Measurements from ENCODE around the gene ITK.

DNA sequence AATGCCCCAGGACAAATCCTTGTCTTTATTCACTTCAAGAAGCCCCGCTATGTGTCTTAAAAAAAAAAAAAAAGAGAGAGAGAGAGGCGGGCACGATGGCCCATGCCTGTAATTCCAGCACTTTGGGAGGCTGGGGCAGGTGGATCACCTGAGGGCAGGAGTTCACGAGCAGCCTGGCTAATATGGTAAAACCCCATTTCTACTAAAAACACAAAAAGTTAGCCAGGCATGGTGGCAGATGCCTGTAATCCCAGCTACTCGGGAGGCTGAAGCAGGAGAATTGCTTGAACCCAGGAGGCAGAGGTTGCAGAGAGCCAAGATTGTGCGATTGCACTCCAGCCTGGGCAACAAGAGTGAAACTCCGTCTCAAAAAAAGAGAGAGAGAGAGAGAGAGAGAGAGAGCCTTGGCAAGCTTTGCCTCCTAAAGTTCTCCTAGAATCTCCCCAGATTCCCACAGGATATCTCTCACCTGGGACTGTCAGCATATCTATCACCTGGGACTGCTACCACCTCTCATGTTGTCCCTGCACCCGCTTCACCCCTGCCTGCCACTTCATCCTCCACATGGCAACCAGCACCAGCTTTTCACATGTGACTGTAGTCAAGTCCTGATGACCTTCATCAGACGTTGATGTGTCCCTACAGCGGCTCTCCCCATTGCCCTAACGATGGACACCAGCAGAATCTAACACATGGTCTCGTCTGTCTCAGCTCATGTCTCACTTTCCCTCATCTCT lies 5.8 kb downstream of the ITK start:
- TF ChIP-seq YY1 (IDR thresholded peaks at IDR 0.05), result no peak
- TF ChIP-seq, protein P1, sequence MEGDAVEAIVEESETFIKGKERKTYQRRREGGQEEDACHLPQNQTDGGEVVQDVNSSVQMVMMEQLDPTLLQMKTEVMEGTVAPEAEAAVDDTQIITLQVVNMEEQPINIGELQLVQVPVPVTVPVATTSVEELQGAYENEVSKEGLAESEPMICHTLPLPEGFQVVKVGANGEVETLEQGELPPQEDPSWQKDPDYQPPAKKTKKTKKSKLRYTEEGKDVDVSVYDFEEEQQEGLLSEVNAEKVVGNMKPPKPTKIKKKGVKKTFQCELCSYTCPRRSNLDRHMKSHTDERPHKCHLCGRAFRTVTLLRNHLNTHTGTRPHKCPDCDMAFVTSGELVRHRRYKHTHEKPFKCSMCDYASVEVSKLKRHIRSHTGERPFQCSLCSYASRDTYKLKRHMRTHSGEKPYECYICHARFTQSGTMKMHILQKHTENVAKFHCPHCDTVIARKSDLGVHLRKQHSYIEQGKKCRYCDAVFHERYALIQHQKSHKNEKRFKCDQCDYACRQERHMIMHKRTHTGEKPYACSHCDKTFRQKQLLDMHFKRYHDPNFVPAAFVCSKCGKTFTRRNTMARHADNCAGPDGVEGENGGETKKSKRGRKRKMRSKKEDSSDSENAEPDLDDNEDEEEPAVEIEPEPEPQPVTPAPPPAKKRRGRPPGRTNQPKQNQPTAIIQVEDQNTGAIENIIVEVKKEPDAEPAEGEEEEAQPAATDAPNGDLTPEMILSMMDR (IDR thresholded peaks at IDR 0.05; ENCODE audit: low read depth, low read length, missing input control), result no peak
- TF ChIP-seq, protein P2, sequence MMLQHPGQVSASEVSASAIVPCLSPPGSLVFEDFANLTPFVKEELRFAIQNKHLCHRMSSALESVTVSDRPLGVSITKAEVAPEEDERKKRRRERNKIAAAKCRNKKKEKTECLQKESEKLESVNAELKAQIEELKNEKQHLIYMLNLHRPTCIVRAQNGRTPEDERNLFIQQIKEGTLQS (IDR thresholded peaks at IDR 0.05), result no peak
- TF ChIP-seq, protein P3, sequence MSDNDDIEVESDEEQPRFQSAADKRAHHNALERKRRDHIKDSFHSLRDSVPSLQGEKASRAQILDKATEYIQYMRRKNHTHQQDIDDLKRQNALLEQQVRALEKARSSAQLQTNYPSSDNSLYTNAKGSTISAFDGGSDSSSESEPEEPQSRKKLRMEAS (IDR thresholded peaks at IDR 0.05), result no peak
- TF ChIP-seq GABPA (IDR thresholded peaks at IDR 0.05 in 1 of 2, conservative IDR thresholded peaks at IDR 0.05 in 1 of 2), result no peak
- TF ChIP-seq TAF1 (conservative IDR thresholded peaks at IDR 0.05), result no peak
- TF ChIP-seq EGR1 (IDR thresholded peaks at IDR 0.05; ENCODE audit: low read depth in 2 of 2), result no peak
